HepG2 (cell line): ENCODE measurements around the gene TBX15. TPM values are rescaled to one million over a fixed set of nuclear protein-coding genes. Genes with fewer than 3 reads are reported as not detected.
A peak's percentile ranks its signal among the peaks of the same experiment; 100 is the strongest.

Experiments
- DPF2 ChIP-seq: sonication (generic); formaldehyde crosslinking; IDR thresholded peaks from 2 replicates; pipeline ENCODE4 v1.4.0; 2020; ENCODE audit warnings: mild to moderate bottlenecking, low read depth, missing genetic modification reagents, borderline replicate concordance
- FOXA1 ChIP-seq, 2 experiments: fragments of 450-650 bp in 1 of 2; sonication (generic) in 1 of 2; formaldehyde crosslinking in 1 of 2; IDR thresholded peaks; 2 replicates each; pipeline versions ENCODE4 v1.4.0 to v1.6.1; 2016 to 2020; ENCODE audit warnings: missing genetic modification reagents in 1 of 2
- HIVEP1 ChIP-seq: sonication (generic); formaldehyde crosslinking; IDR thresholded peaks from 2 replicates; pipeline ENCODE4 v1.4.0; 2020; ENCODE audit warnings: mild to moderate bottlenecking, missing genetic modification reagents
- HNRNPLL ChIP-seq: fragments of 200-400 bp; formaldehyde crosslinking; IDR thresholded peaks from 2 replicates; pipeline ENCODE4 v1.6.1; 2017; ENCODE audit warnings: mild to moderate bottlenecking, low read depth, low read length; ENCODE audit not compliant: poor library complexity, severe bottlenecking
- IKZF1 ChIP-seq: fragments of 450-650 bp; IDR thresholded peaks from 2 replicates; pipeline ENCODE4 v1.7.1; 2016
- KDM5A ChIP-seq: fragments of 200-600 bp; sonication (generic); IDR thresholded peaks from 2 replicates; pipeline ENCODE4 v1.7.0; 2018; ENCODE audit warnings: antibody characterized with exemption, mild to moderate bottlenecking, low read length, borderline replicate concordance
- MAFF ChIP-seq: IDR thresholded peaks from 2 replicates; pipeline ENCODE4 v1.6.1; 2011; ENCODE audit warnings: low read depth, low read length, improper control_type of control experiment
- MTF1 ChIP-seq: sonication (generic); formaldehyde crosslinking; IDR thresholded peaks from 2 replicates; pipeline ENCODE4 v1.5.0; 2020; ENCODE audit warnings: missing genetic modification reagents
- NFKBIZ ChIP-seq: IDR thresholded peaks from 2 replicates; pipeline ENCODE4 v1.6.1; 2018; ENCODE audit warnings: missing genetic modification reagents, missing compliant biosample characterization
- PPARG ChIP-seq: conservative IDR thresholded peaks from 2 replicates; pipeline ENCODE4 v1.6.1; 2016; ENCODE audit warnings: missing biosample characterization, missing genetic modification reagents
- PRPF4 ChIP-seq: fragments of 200-400 bp; formaldehyde crosslinking; IDR thresholded peaks from 2 replicates; pipeline ENCODE4 v1.6.1; 2016; ENCODE audit warnings: low read length, low read depth; ENCODE audit not compliant: poor library complexity, severe bottlenecking
- PTBP1 ChIP-seq: fragments of 200-400 bp; formaldehyde crosslinking; IDR thresholded peaks from 2 replicates; pipeline ENCODE4 v1.6.1; 2018; ENCODE audit warnings: low read length, low read depth; ENCODE audit not compliant: poor library complexity, severe bottlenecking
- SRSF1 ChIP-seq: fragments of 200-400 bp; formaldehyde crosslinking; optimal IDR thresholded peaks from 2 replicates; pipeline ENCODE3; 2017; ENCODE audit warnings: mild to moderate bottlenecking, low read depth, low read length, moderate library complexity
- SUZ12 ChIP-seq: fragments of 150-350 bp; IDR thresholded peaks from 2 replicates; pipeline ENCODE4 v1.6.1; 2014; ENCODE audit warnings: low read depth, low read length
- ZKSCAN1 ChIP-seq: fragments of 150-350 bp; IDR thresholded peaks from 2 replicates; pipeline ENCODE4 v1.6.1; 2014; ENCODE audit warnings: low read length
- ZMYM4 ChIP-seq: sonication (generic); formaldehyde crosslinking; IDR thresholded peaks from 2 replicates; pipeline ENCODE4 v1.8.1; 2023; ENCODE audit warnings: mild to moderate bottlenecking, missing genetic modification reagents
- ZNF138 ChIP-seq: sonication (generic); formaldehyde crosslinking; IDR thresholded peaks from 2 replicates; pipeline ENCODE4 v1.5.0; 2020; ENCODE audit warnings: mild to moderate bottlenecking, low read depth, missing genetic modification reagents
- ZNF343 ChIP-seq: sonication (generic); formaldehyde crosslinking; IDR thresholded peaks from 2 replicates; pipeline ENCODE4 v1.4.0; 2020; ENCODE audit warnings: mild to moderate bottlenecking, missing genetic modification reagents
- ZNF75D ChIP-seq: sonication (generic); formaldehyde crosslinking; IDR thresholded peaks from 2 replicates; pipeline ENCODE4 v1.8.1; 2023; ENCODE audit warnings: missing genetic modification reagents, mild to moderate bottlenecking, borderline replicate concordance
- ZNF777 ChIP-seq: sonication (generic); formaldehyde crosslinking; IDR thresholded peaks from 2 replicates; pipeline ENCODE4 v1.4.0; 2020; ENCODE audit warnings: missing genetic modification reagents
- ZNF878 ChIP-seq: sonication (generic); formaldehyde crosslinking; IDR thresholded peaks from 2 replicates; pipeline ENCODE4 v1.8.1; 2023; ENCODE audit warnings: mild to moderate bottlenecking, missing genetic modification reagents, moderate library complexity
- polyA plus RNA-seq, 8 experiments: library from polyadenylated mRNA; depleted of rRNA in 3 of 8; stranded (reverse) in 7 of 8; unstranded in 1 of 8; fragments of >200 nt; fragmentation: Illumina TruSeq in 4 of 8; extraction: Trizol in 4 of 8; gene quantifications; 2 replicates each; pipeline versions ENCODE4 v1.2.1 to v1.2.3, GENCODE V29; 2011 to 2016; ENCODE audit warnings: low read depth in 4 of 8, missing spikeins in 1 of 8, mixed read lengths in 1 of 8; ENCODE audit not compliant: insufficient read depth in 1 of 8
- total RNA-seq, 5 experiments: library from RNA; depleted of rRNA; stranded (reverse); fragments of >200 nt; fragmentation: Illumina TruSeq; extraction: Trizol; gene quantifications; 2 replicates each; pipeline ENCODE4 v1.2.3, GENCODE V29; 2016; ENCODE audit warnings: low read depth in 1 of 5
- TF ChIP-seq, protein P1 (sequence below): sonication (generic); formaldehyde crosslinking; IDR thresholded peaks from 2 replicates; pipeline ENCODE4 v1.5.0; 2020; ENCODE audit warnings: missing genetic modification reagents
- TF ChIP-seq, protein P2 (sequence below): IDR thresholded peaks from 2 replicates; pipeline ENCODE4 v1.6.1; 2018; ENCODE audit warnings: missing genetic modification reagents
- TF ChIP-seq, protein P3 (sequence below): sonication (generic); formaldehyde crosslinking; IDR thresholded peaks from 2 replicates; pipeline ENCODE4 v1.9.0; 2021; ENCODE audit warnings: missing genetic modification reagents, mild to moderate bottlenecking, borderline replicate concordance
- TF ChIP-seq, protein P4 (sequence below): sonication (generic); formaldehyde crosslinking; IDR thresholded peaks from 2 replicates; pipeline ENCODE4 v1.8.0; 2022; ENCODE audit warnings: mild to moderate bottlenecking, missing genetic modification reagents, moderate library complexity
- TF ChIP-seq, protein P5 (sequence below): sonication (generic); formaldehyde crosslinking; IDR thresholded peaks from 2 replicates; pipeline ENCODE4 v1.4.0; 2020; ENCODE audit warnings: missing genetic modification reagents, low read depth, mild to moderate bottlenecking, borderline replicate concordance

TBX15 gene
- total and polyA plus RNA-seq, 2 of the 13 experiments (the other 11 are each of a cell fraction or from before 2014, with no cell fraction given), result 0.42 to 1.9 TPM

DNA sequence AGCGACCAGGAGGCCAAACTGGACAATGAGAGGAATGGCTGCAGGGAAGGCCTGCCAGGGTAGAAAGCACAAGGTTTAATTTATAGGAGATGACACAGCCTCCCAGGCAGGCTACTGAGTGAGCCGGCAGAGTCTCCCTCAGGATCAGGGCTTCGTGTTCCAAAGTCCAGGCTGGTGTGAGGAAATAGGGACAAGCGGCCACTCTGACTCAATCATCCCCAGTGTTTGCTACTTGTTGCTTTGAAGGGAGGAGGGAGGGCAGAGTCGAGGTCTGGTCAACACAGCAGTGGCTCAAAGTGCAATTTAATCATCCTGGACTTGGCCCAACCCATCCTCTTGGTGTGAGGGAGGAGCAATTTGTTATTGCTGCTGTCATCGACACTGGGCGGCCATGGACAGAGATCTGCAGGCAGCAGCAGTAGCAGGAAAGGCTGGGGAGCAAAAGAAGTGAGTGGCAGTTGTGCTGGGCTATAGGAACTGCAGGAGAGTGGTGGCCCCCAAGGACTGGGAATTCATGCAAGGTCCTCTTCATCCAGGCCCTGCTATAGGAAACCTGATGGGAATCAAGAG lies 27.5 kb downstream of the TBX15 start (continued):
- TF ChIP-seq, protein P1, sequence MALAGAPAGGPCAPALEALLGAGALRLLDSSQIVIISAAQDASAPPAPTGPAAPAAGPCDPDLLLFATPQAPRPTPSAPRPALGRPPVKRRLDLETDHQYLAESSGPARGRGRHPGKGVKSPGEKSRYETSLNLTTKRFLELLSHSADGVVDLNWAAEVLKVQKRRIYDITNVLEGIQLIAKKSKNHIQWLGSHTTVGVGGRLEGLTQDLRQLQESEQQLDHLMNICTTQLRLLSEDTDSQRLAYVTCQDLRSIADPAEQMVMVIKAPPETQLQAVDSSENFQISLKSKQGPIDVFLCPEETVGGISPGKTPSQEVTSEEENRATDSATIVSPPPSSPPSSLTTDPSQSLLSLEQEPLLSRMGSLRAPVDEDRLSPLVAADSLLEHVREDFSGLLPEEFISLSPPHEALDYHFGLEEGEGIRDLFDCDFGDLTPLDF (CRISPR knock-in tag), result no peak
- TF ChIP-seq ZNF343 (CRISPR knock-in tag) (peak; percentile 66; the same call in 1 of the 2 replicates), SRSF1 (peak; percentile 7), PRPF4 (no peak), KDM5A (peak; percentile 10; the same call in 1 of the 2 replicates), MTF1 (CRISPR knock-in tag) (no peak), HIVEP1 (peak; percentile 76; the same call in 1 of the 2 replicates), ZNF777 (CRISPR knock-in tag) (no peak), ZKSCAN1 (no peak), ZNF75D (CRISPR knock-in tag) (no peak), ZNF878 (CRISPR knock-in tag) (peak; percentile 92), ZNF138 (no peak), SUZ12 (no peak), PPARG (CRISPR knock-in tag) (peak; percentile 66), IKZF1 (no peak), MAFF (no peak), DPF2 (CRISPR knock-in tag) (peak; percentile 97), NFKBIZ (CRISPR knock-in tag) (peak; percentile 95; the same call in 1 of the 2 replicates), PTBP1 (no peak), FOXA1 (IDR thresholded peaks at IDR 0.05) (no peak), FOXA1 (CRISPR knock-in tag; IDR thresholded peaks at IDR 0.05) (peak; percentile 94), ZMYM4 (CRISPR knock-in tag) (peak; percentile 99), HNRNPLL (no peak)
- TF ChIP-seq, protein P2, sequence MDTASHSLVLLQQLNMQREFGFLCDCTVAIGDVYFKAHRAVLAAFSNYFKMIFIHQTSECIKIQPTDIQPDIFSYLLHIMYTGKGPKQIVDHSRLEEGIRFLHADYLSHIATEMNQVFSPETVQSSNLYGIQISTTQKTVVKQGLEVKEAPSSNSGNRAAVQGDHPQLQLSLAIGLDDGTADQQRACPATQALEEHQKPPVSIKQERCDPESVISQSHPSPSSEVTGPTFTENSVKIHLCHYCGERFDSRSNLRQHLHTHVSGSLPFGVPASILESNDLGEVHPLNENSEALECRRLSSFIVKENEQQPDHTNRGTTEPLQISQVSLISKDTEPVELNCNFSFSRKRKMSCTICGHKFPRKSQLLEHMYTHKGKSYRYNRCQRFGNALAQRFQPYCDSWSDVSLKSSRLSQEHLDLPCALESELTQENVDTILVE (CRISPR knock-in tag), result peak; percentile 87; the same call in 1 of the 2 replicates
- TF ChIP-seq, protein P3, sequence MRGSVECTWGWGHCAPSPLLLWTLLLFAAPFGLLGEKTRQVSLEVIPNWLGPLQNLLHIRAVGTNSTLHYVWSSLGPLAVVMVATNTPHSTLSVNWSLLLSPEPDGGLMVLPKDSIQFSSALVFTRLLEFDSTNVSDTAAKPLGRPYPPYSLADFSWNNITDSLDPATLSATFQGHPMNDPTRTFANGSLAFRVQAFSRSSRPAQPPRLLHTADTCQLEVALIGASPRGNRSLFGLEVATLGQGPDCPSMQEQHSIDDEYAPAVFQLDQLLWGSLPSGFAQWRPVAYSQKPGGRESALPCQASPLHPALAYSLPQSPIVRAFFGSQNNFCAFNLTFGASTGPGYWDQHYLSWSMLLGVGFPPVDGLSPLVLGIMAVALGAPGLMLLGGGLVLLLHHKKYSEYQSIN (CRISPR knock-in tag), result no peak
- TF ChIP-seq, protein P4, sequence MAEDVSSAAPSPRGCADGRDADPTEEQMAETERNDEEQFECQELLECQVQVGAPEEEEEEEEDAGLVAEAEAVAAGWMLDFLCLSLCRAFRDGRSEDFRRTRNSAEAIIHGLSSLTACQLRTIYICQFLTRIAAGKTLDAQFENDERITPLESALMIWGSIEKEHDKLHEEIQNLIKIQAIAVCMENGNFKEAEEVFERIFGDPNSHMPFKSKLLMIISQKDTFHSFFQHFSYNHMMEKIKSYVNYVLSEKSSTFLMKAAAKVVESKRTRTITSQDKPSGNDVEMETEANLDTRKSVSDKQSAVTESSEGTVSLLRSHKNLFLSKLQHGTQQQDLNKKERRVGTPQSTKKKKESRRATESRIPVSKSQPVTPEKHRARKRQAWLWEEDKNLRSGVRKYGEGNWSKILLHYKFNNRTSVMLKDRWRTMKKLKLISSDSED (CRISPR knock-in tag), result no peak
- TF ChIP-seq, protein P5, sequence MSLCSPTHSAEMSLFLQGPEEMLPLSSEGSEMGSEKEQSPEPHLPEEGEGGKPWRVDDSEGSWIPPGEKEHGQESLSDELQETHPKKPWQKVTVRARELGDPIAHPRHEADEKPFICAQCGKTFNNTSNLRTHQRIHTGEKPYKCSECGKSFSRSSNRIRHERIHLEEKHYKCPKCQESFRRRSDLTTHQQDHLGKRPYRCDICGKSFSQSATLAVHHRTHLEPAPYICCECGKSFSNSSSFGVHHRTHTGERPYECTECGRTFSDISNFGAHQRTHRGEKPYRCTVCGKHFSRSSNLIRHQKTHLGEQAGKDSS (CRISPR knock-in tag), result no peak; the same call in 1 of the 2 replicates
